SH-SY5Y (cell line): Measurements from ENCODE around the gene ERLEC1.

ENCODE experiments used
- GATA2 ChIP-seq: IDR thresholded peaks from 2 replicates; pipeline ENCODE4 v1.6.1; 2011; ENCODE audit warnings: mild to moderate bottlenecking, low read depth, low read length
- GATA3 ChIP-seq: IDR thresholded peaks from 2 replicates; pipeline ENCODE4 v1.6.1; 2011; ENCODE audit warnings: low read depth, mild to moderate bottlenecking, low read length, moderate library complexity

DNA sequence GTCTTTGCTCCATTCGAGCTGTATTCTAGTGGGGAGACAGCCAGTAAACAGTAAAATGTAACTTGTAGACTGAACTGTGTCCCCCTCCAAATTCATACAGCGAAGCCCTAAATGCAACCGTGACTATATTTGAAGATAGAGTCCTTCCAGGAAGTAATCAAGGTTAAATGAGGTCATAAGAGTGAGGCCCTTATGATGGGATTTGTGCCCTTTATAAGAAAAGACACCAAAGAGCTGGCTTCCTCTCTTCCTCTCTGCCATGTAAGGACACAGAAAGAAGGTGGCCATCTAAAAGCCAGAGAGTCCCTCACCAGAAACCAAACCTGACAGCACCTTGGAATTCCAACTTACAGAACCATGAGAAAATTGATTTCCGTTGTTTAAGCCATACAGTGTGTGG lies 41.5 kb downstream of the ERLEC1 start:
- no peak for TF ChIP-seq GATA2
- no peak for TF ChIP-seq GATA3
